HUES48 (cell line): ENCODE data around the gene DTX1.

Experiments used
- H3K27ac ChIP-seq: one replicate; pipeline ENCODE4 v1.7.0; 2013; ENCODE audit warnings: low read depth, low read length, inconsistent platforms
- H3K27me3 ChIP-seq: 2 replicates; pipeline ENCODE4 v1.6.1; 2013; ENCODE audit warnings: mild to moderate bottlenecking, low read length; ENCODE audit not compliant: control insufficient read depth, insufficient read depth
- H3K36me3 ChIP-seq: 2 replicates; pipeline ENCODE4 v1.6.1; 2013; ENCODE audit warnings: low read length; ENCODE audit not compliant: control insufficient read depth, insufficient read depth
- H3K4me1 ChIP-seq: 2 replicates; pipeline ENCODE4 v1.6.1; 2013; ENCODE audit warnings: mild to moderate bottlenecking, low read length; ENCODE audit not compliant: control insufficient read depth, insufficient read depth
- H3K4me3 ChIP-seq: 2 replicates; pipeline ENCODE4 v1.5.1; 2013; ENCODE audit warnings: mild to moderate bottlenecking, low read depth, low read length
- H3K9ac ChIP-seq: 2 replicates; pipeline ENCODE4 v1.6.1; 2013; ENCODE audit warnings: mild to moderate bottlenecking, low read depth, low read length, moderate library complexity
- H3K9me3 ChIP-seq: 2 replicates; pipeline ENCODE4 v1.6.1; 2013; ENCODE audit warnings: low read length; ENCODE audit not compliant: control insufficient read depth, insufficient read depth

DTX1 gene

DNA sequence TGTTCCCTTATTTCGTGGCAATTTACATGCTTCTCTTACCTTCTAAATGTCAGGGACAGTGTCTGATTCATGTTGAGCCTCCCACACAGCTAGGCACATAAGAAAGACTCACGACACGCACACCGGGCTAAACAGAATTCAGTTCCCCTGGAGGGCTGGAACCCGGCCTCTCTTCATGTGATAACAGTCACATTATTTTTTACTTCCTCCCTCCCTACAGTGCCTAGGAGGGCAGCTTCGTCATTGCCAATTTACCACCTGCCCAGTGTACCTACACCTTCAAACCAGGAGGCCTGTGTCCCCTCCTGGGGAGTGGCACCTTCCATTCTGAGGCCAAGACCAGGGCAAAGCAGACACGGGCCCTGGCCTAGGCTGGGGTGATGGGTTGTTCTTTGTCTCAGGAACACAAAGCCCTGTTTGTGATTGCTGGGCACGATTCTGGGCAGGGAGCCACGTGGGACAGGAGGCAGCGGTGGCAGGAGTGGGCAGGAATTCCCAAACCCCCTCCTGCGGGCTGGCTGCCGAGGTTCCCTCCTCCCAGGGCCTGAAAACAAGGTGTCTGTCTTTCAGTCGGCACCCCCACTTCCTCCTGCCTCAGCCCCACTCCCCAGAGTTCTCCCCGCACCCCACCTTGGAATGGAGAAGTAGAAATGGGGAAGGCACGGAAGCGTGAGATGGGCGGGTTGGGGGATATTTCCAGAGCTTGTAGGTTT, 85.8 kb downstream of the DTX1 start:
- no peak overlapping the region for H3K9ac ChIP-seq
- H3K4me1 ChIP-seq: no peaks in the 10 kb centered on the region
- H3K27ac ChIP-seq: no peak overlapping the region
- no peaks in the 10 kb centered on the region for H3K9me3 ChIP-seq
- no peak overlapping the region for H3K4me3 ChIP-seq
- no peaks in the 10 kb centered on the region for H3K36me3 ChIP-seq
- H3K27me3 ChIP-seq: no peaks in the 10 kb centered on the region

DNA sequence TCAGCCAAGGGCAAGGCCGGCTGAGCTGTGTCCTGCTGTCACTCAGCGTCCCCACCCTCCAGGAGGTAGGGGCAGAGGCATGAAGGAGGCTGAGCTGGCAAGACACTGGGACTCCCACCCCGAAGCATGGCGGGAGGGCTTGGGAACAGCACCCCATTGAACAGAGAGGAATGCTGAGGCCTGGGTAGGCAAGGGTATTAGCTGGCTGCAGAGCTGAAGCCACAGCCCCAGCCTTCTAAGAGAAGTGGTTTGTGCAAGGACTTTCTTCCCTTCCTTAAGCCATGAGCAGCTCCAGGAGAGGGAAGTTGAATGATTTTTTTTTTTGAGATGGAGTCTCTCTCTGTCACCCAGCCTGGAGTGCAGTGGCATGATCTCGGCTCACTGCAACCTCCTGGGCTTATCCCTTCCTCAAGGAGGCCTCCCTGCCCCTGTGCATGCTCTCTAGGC, 86.4 kb downstream of the DTX1 start:
- H3K4me1 ChIP-seq: no peaks in the 10 kb centered on the region

DNA sequence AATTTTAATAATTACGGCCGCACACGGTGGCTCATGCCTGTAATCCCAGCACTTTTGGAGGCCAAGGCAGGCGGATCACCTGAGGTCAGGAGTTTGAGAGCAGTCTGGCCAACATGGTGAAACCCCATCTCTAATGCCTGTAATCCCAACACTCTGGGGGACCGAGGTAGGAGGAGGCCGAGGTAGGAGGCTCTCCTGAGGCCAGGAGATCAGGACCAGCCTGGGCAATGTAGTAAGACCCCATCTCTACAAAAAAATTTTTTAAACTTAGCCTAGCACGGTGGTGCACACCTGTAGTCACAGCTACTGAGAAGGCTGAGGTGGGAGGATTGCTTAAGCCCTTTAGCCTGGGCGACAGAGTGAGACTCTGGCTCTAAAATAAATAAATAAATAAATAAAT, 87.4 kb downstream of the DTX1 start:
- H3K4me1 ChIP-seq: no peaks in the 10 kb centered on the region
- H3K9ac ChIP-seq: no peak overlapping the region
- H3K27me3 ChIP-seq: no peaks in the 10 kb centered on the region
- no peak overlapping the region for H3K4me3 ChIP-seq
- no peak overlapping the region for H3K27ac ChIP-seq
- H3K9me3 ChIP-seq: no peaks in the 10 kb centered on the region
- no peaks in the 10 kb centered on the region for H3K36me3 ChIP-seq

More for the DNA sequence above, 86.4 kb downstream of the DTX1 start:
- Histone ChIP-seq H3K9ac (no peak overlapping the region), H3K27ac (no peak overlapping the region), H3K9me3 (no peaks in the 10 kb centered on the region), H3K4me3 (no peak overlapping the region), H3K27me3 (no peaks in the 10 kb centered on the region), H3K36me3 (no peaks in the 10 kb centered on the region)

DNA sequence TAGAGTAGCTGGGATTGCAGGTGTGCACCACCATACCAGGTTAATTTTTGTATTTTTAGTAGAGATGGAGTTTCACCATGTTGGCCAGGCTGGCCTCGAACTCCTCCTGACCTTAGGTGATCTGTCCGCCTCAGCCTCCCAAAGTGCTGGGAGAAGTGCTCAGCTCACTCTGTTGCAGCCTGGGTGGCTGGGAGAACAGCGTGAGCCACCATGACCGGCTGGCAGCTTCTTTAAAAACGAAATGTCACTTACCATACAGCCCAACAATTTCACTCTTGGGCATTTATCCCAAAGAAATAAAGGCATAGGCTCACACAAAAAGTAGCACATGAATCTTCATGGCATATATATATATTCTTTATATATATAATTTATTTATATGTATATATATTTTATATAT, 88.3 kb downstream of the DTX1 start:
- no peak overlapping the region for H3K9ac ChIP-seq
- H3K4me3 ChIP-seq: no peak overlapping the region
- H3K27ac ChIP-seq: no peak overlapping the region
- peaks cover 7% of the 10 kb centered on the region for H3K4me1 ChIP-seq
- 0 out of 2 replicates have a peak, but pooled peaks cover under 1% of the 10 kb centered on the region for H3K27me3 ChIP-seq
- no peaks in the 10 kb centered on the region for H3K9me3 ChIP-seq
- no peaks in the 10 kb centered on the region for H3K36me3 ChIP-seq

- no peaks in the 10 kb centered on the region for H3K36me3 ChIP-seq
- peaks cover 12% of the 10 kb centered on the region; the same call in 1 of the 2 replicates for H3K27me3 ChIP-seq
- H3K4me3 ChIP-seq: no peak overlapping the region
- no peaks in the 10 kb centered on the region for H3K9me3 ChIP-seq
- peaks cover 13% of the 10 kb centered on the region for H3K4me1 ChIP-seq
- H3K27ac ChIP-seq: no peak overlapping the region
- H3K9ac ChIP-seq: no peak overlapping the region
These were observed 89.4 kb downstream of the DTX1 start for GRCh38 chr12:113145720-113146551.

GRCh38 chr12:113146999-113147398, 90.5 kb downstream of the DTX1 start:
- no peaks in the 10 kb centered on the region for H3K9me3 ChIP-seq
- peaks cover 18% of the 10 kb centered on the region for H3K27me3 ChIP-seq
- no peaks in the 10 kb centered on the region for H3K36me3 ChIP-seq
- H3K9ac ChIP-seq: no peak overlapping the region
- H3K27ac ChIP-seq: no peak overlapping the region
- H3K4me3 ChIP-seq: no peak overlapping the region
- H3K4me1 ChIP-seq: peaks cover 13% of the 10 kb centered on the region
